Nephron (organoid): ENCODE measurements around the gene CABCOCO1.
"Not testable (repeated sequence)": the region's sequence is repeated elsewhere in the genome, so short reads cannot be mapped to it uniquely, and the experiment has no call there.

ENCODE experiments used
- H3K27ac Mint-ChIP-seq, 3 experiments: 2 replicates each; pipeline ENCODE4 v1.8.0; 2020; ENCODE audit warnings: mixed read lengths in 3 of 3, mild to moderate bottlenecking in 2 of 3, moderate library complexity in 1 of 3
- H3K27me3 Mint-ChIP-seq: 2 replicates; pipeline ENCODE4 v1.8.0; 2021; ENCODE audit warnings: low read depth, mild to moderate bottlenecking, moderate library complexity, mixed read lengths
- H3K36me3 Mint-ChIP-seq: 2 replicates; pipeline ENCODE4 v1.8.0; 2020; ENCODE audit warnings: low read depth, mixed read lengths
- H3K4me1 Mint-ChIP-seq: 2 replicates; pipeline ENCODE4 v1.8.0; 2020; ENCODE audit warnings: mixed read lengths
- H3K4me3 Mint-ChIP-seq, 3 experiments: 2 replicates each; pipeline ENCODE4 v1.8.0; 2020; ENCODE audit warnings: mild to moderate bottlenecking in 3 of 3, mixed read lengths in 3 of 3, moderate library complexity in 2 of 3
- H3K9me3 Mint-ChIP-seq: 2 replicates; pipeline ENCODE4 v1.8.0; 2020; ENCODE audit warnings: mixed read lengths
- CTCF ChIP-seq, 3 experiments: fragments of 200-600 bp; sonication (generic); IDR thresholded peaks; one replicate each; pipeline ENCODE4 v1.5.0; 2021; ENCODE audit warnings: antibody characterized with exemption in 3 of 3; ENCODE audit not compliant: unreplicated experiment in 3 of 3

The CABCOCO1 gene

GRCh38 chr10:61688551-61689308, 26.0 kb downstream of the CABCOCO1 start:
- Mint-ChIP-seq H3K36me3 (no peaks in the 10 kb centered on the region), H3K4me3 (no peak overlapping the region), H3K9me3 (peaks cover 3% of the 10 kb centered on the region), H3K4me1 (no peaks in the 10 kb centered on the region), H3K27me3 (no peaks in the 10 kb centered on the region), H3K27ac (no peak overlapping the region)
- no peak for TF ChIP-seq CTCF (IDR thresholded peaks at IDR 0.05; ENCODE audit: unreplicated experiment in 3 of 3)

- not testable (repeated sequence) for H3K36me3 Mint-ChIP-seq, H3K27ac Mint-ChIP-seq, H3K4me3 Mint-ChIP-seq, H3K9me3 Mint-ChIP-seq, H3K4me1 Mint-ChIP-seq, H3K27me3 Mint-ChIP-seq
These were observed 28.9 kb downstream of the CABCOCO1 start for GRCh38 chr10:61691667-61692066.

GRCh38 chr10:61692447-61693010, 29.8 kb downstream of the CABCOCO1 start:
- H3K27ac Mint-ChIP-seq = no peak overlapping the region
- no peaks in the 10 kb centered on the region for H3K36me3 Mint-ChIP-seq
- no peak for TF ChIP-seq CTCF (IDR thresholded peaks at IDR 0.05; ENCODE audit: unreplicated experiment in 3 of 3)
- H3K4me1 Mint-ChIP-seq = no peaks in the 10 kb centered on the region
- H3K27me3 Mint-ChIP-seq = no peaks in the 10 kb centered on the region
- H3K9me3 Mint-ChIP-seq = peaks cover 3% of the 10 kb centered on the region
- H3K4me3 Mint-ChIP-seq = no peak overlapping the region

GRCh38 chr10:61698968-61699655, 36.4 kb downstream of the CABCOCO1 start:
- no peak overlapping the region for H3K27ac Mint-ChIP-seq
- no peaks in the 10 kb centered on the region for H3K27me3 Mint-ChIP-seq
- no peak overlapping the region for H3K4me3 Mint-ChIP-seq
- TF ChIP-seq CTCF (IDR thresholded peaks at IDR 0.05; ENCODE audit: unreplicated experiment in 3 of 3) = no peak
- H3K36me3 Mint-ChIP-seq = no peaks in the 10 kb centered on the region
- H3K9me3 Mint-ChIP-seq = no peaks in the 10 kb centered on the region
- peaks cover 10% of the 10 kb centered on the region for H3K4me1 Mint-ChIP-seq

GRCh38 chr10:61701055-61701705, 38.5 kb downstream of the CABCOCO1 start:
- Mint-ChIP-seq H3K4me1 (peaks cover 10% of the 10 kb centered on the region), H3K36me3 (no peaks in the 10 kb centered on the region), H3K27ac (peak overlapping the region; percentile 24 to 73 (median 64)), H3K27me3 (no peaks in the 10 kb centered on the region), H3K9me3 (no peaks in the 10 kb centered on the region), H3K4me3 (no peak overlapping the region)
- TF ChIP-seq CTCF (IDR thresholded peaks at IDR 0.05; ENCODE audit: unreplicated experiment in 3 of 3) = peak in 1 of 3 experiments; percentile 7

GRCh38 chr10:61701706-61702105, 39.0 kb downstream of the CABCOCO1 start:
- Mint-ChIP-seq H3K4me1 (peaks cover 10% of the 10 kb centered on the region), H3K36me3 (no peaks in the 10 kb centered on the region), H3K4me3 (no peak overlapping the region), H3K27ac (peak overlapping the region; percentile 24 to 73 (median 64)), H3K27me3 (no peaks in the 10 kb centered on the region), H3K9me3 (no peaks in the 10 kb centered on the region)
- no peak for TF ChIP-seq CTCF (IDR thresholded peaks at IDR 0.05; ENCODE audit: unreplicated experiment in 3 of 3)
